HFFc6 (cell line): Measurements from ENCODE around the gene TEX14. TPM values are rescaled to one million over a fixed set of nuclear protein-coding genes. Genes with fewer than 3 reads are reported as not detected.

Experiments
- DNase-seq: peaks from one replicate; pipeline ENCODE4 v3.0.0-alpha.2; 2018
- H3K27ac Mint-ChIP-seq: 2 replicates; pipeline ENCODE4 v1.8.0; 2020; ENCODE audit warnings: mild to moderate bottlenecking, mixed read lengths
- H3K27me3 Mint-ChIP-seq: 2 replicates; pipeline ENCODE4 v1.8.0; 2021; ENCODE audit warnings: mild to moderate bottlenecking, moderate library complexity, mixed read lengths; ENCODE audit not compliant: insufficient read depth
- H3K36me3 Mint-ChIP-seq: 2 replicates; pipeline ENCODE4 v1.8.0; 2021; ENCODE audit warnings: low read depth, mixed read lengths
- H3K4me1 Mint-ChIP-seq: 2 replicates; pipeline ENCODE4 v1.8.0; 2020; ENCODE audit warnings: low read depth, mixed read lengths
- H3K4me3 Mint-ChIP-seq: 2 replicates; pipeline ENCODE4 v1.8.0; 2020; ENCODE audit warnings: mild to moderate bottlenecking, moderate library complexity, mixed read lengths
- H3K9me3 Mint-ChIP-seq: 2 replicates; pipeline ENCODE4 v1.8.0; 2020; ENCODE audit warnings: mild to moderate bottlenecking, mixed read lengths
- total RNA-seq, 6 experiments: library from RNA; stranded (reverse); fragmentation: NEBNext Ultra II Directional; extraction: Animal tissue kit (Norgen Biotek cat#: 25700); gene quantifications; 2 replicates in 1 of 6; 3 replicates in 5 of 6; pipeline ENCODE4 v1.2.3, GENCODE V29; 2021
- TF ChIP-seq, protein P1 (sequence below): fragments of 200-600 bp; sonication (generic); IDR thresholded peaks from 2 replicates; pipeline ENCODE4 v1.5.0; 2021; ENCODE audit warnings: antibody characterized with exemption, mild to moderate bottlenecking

Gene TEX14
- total RNA-seq, 6 experiments from 2014 or later: 0.20 TPM; not detected in 5

DNA sequence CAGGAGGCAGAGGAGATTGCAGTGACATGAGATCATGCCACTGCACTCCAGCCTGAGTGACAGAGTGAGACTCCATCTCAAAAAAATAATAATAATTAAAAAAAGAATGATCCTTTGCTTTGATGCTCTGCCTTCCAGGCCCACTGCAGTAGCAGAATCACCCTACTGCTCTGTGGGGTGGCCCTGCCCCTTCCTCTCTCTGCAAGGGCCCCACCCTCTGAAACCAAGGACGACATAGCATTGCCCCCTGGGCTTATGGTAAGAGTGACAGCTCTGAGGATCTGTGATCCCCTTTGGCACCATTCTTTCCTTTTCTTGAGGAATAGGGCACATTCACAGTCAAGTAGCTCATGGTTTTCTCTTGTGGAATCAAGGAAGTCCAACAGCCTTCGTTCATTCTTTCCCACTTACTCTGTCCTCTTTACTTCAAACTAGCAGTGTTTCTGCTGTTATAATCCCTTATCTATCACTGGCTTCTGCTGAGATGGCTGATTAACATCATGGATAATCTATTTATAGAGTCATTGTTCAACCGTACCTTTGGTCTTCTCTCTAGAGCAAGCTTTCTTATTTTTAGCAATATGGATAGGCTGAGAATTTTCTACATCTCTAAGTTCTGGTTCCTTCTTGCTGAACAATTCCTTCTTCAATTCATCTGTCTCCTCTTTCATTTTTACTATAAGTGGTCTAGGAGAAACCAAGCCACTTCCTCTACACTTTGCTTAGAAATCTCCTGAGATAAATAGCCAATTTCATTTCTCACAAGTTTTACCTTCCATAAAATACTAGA is 14.7 kb upstream of the TEX14 start:
- H3K27ac Mint-ChIP-seq: no peak overlapping the region
- TF ChIP-seq, protein P1, sequence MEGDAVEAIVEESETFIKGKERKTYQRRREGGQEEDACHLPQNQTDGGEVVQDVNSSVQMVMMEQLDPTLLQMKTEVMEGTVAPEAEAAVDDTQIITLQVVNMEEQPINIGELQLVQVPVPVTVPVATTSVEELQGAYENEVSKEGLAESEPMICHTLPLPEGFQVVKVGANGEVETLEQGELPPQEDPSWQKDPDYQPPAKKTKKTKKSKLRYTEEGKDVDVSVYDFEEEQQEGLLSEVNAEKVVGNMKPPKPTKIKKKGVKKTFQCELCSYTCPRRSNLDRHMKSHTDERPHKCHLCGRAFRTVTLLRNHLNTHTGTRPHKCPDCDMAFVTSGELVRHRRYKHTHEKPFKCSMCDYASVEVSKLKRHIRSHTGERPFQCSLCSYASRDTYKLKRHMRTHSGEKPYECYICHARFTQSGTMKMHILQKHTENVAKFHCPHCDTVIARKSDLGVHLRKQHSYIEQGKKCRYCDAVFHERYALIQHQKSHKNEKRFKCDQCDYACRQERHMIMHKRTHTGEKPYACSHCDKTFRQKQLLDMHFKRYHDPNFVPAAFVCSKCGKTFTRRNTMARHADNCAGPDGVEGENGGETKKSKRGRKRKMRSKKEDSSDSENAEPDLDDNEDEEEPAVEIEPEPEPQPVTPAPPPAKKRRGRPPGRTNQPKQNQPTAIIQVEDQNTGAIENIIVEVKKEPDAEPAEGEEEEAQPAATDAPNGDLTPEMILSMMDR: no peak

DNA sequence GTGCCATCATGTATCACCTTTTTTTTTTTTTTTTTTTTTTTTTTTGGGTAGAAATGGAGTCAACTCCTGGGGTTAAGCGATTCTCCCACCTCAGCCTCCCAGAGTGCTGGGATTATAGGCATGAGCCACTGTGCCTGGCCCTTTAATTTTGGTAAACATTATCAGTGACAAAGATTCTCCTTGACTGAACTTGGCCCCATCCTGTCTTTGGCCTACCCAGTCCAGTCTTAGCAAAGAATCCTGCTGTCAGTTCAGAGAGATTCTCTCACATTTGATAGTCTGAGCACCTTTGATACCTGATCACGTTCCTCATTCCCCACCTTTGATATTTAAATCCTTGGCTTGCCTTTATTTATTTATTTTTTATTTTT is 12.1 kb upstream of the TEX14 start:
- Mint-ChIP-seq H3K36me3 (peaks cover 6% of the 10 kb centered on the region; the same call in 1 of the 2 replicates), H3K27me3 (no peaks in the 10 kb centered on the region), H3K27ac (no peak overlapping the region), H3K4me1 (peaks cover 11% of the 10 kb centered on the region), H3K9me3 (no peaks in the 10 kb centered on the region), H3K4me3 (no peak overlapping the region)
- TF ChIP-seq, protein P1: no peak
- DNase-seq: no peak

More for the DNA sequence above, 14.7 kb upstream of the TEX14 start:
- Mint-ChIP-seq H3K4me1 (peaks cover 11% of the 10 kb centered on the region), H3K9me3 (no peaks in the 10 kb centered on the region), H3K4me3 (no peak overlapping the region), H3K36me3 (no peaks in the 10 kb centered on the region), H3K27me3 (no peaks in the 10 kb centered on the region)
- DNase-seq: no peak

DNA sequence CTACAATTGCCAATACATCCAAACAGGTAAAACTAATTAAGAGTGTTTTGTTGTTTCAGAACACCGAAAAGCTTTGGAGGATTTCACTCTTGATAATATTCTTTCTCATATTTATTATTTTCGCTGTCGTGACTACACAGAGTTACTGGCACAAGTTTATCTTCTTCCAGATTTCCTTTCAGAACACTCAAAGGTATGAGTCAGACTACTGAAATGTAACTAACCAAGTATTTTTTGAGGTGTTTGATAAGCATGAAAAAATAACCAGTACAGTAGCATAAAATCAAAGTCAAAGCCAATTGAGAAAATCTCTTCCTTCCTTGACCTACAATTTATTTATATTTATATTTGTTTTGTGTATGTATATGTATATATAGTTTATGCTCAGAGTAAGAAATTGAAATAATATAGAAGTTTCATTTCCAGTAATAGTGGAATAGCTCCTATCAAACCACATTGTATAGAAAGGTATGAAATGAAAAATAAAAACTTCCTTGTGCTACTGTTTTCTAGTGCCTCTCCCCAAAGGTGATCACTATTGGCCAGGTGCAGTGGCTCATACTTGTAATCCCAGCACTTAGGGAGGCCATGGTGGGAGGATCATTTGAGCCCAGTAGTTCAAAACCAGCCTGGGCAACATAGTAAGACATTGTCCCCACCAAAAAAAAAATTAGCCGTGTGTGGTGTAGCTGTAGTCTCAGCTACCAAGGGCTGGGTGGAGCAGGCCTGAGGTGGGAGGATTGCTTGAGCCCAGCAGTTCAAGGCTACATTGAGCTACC is 11.5 kb upstream of the TEX14 start:
- Mint-ChIP-seq H3K4me3 (no peak overlapping the region), H3K36me3 (peaks cover 6% of the 10 kb centered on the region; the same call in 1 of the 2 replicates), H3K27ac (peak overlapping the region; percentile 73; the same call in 1 of the 2 replicates), H3K27me3 (no peaks in the 10 kb centered on the region), H3K4me1 (peaks cover 11% of the 10 kb centered on the region), H3K9me3 (no peaks in the 10 kb centered on the region)
- DNase-seq: peak; percentile 42
- TF ChIP-seq, protein P1: no peak

DNA sequence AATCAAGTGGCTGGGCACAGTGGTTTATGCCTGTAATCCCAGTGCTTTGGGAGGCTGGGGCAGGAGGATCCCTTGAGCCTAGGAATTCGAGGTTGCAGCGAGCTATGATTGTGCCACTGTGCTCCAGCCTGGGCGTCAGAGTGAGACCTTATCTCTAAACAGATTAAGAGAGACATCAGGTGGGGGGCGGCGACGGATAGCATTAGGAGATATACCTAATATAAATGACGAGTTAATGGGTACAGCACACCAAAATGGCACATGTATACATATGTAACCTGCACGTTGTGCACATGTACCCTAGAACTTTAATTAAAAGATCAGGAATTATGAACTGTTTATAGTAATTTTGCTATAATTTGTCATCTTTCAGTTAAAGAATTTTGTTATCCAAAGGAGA is 10.9 kb upstream of the TEX14 start:
- DNase-seq: no peak
- no peaks in the 10 kb centered on the region for H3K9me3 Mint-ChIP-seq
- H3K36me3 Mint-ChIP-seq: peaks cover 6% of the 10 kb centered on the region; the same call in 1 of the 2 replicates
- H3K4me3 Mint-ChIP-seq: no peak overlapping the region
- TF ChIP-seq, protein P1: no peak
- peaks cover 11% of the 10 kb centered on the region for H3K4me1 Mint-ChIP-seq
- H3K27me3 Mint-ChIP-seq: no peaks in the 10 kb centered on the region
- peak overlapping the region; percentile 73 for H3K27ac Mint-ChIP-seq

DNA sequence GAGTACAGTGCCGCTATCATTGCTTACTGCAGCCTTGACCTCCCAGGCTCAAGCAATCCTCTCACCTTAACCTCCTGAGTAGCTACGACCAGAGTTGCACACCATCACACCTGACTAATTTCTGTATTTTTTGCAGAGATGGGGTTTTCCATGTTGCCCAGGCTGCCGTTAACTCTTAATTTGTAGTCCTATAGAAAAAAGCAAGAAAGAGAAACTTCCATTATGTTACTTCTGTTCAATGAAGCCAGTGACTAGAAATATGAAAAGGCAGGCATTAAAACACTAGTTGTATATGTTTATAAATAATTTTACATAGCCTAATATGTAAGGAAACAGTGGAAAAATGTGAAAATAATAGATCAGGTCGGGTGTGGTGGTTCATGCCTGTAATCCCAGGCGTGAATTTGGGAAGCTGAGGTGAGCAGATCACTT is 10.2 kb upstream of the TEX14 start:
- Mint-ChIP-seq H3K27ac (no peak overlapping the region), H3K36me3 (peaks cover 6% of the 10 kb centered on the region; the same call in 1 of the 2 replicates), H3K27me3 (no peaks in the 10 kb centered on the region), H3K4me3 (no peak overlapping the region), H3K4me1 (peaks cover 11% of the 10 kb centered on the region), H3K9me3 (no peaks in the 10 kb centered on the region)
- TF ChIP-seq, protein P1: no peak
- DNase-seq: no peak
